Right lobe of liver (tissue), 4 donors: Measurements from ENCODE around the gene GCG.

Experiments used
- CTCF ChIP-seq, 4 donors: fragments of 200-600 bp in 3 of 4; fragments of 450-650 bp in 1 of 4; IDR thresholded peaks; one replicate each; pipeline versions ENCODE4 v1.5.1 to v1.8.0; 2016 to 2022; ENCODE audit warnings: antibody characterized with exemption in 4 of 4, mild to moderate bottlenecking in 2 of 4
- POLR2A ChIP-seq: fragments of 450-650 bp; IDR thresholded peaks from one replicate; pipeline ENCODE4 v1.6.1; 2017; ENCODE audit warnings: antibody characterized with exemption, mild to moderate bottlenecking
- donor health status: DM: no; HTN: no; CAD: no.
- donor health status: DM: no; HTN: no; CAD: no.
- donor health status: DM: no; HTN: yes; CAD: no.

DNA sequence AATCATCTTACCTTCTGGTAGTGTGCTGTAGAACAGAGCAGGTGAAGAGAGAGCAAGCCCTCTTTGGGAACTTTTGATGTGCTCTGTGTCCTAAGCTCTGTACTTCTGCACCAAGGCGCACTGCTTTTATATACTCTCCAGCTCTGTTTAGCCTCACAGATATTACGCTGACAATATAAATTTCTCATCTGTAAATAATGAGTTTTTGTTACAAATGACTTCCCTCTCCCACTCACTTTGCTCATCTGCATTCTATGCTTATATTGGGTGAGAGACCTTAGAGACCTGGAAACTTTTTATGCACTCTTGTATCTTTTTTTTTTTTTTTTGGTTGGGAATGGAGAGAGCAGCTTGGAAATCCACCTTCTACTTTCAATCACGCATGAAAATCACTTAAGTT lies at the start of gene GCG:
- TF ChIP-seq CTCF (IDR thresholded peaks at IDR 0.05) (no peak), POLR2A (no peak)
